AG04450 (cell line): ENCODE data around the gene SH2D3C. TPM values are rescaled to one million over a fixed set of nuclear protein-coding genes. Genes with fewer than 3 reads are reported as not detected.

Source experiments
- CTCF ChIA-PET: fragments of 300-600, 350-600 bp; formaldehyde crosslinking; extraction: SDS; loops from one replicate; lab custom pipeline; 2022; ENCODE audit warnings: antibody characterized with exemption, inconsistent platforms; lab: Charles Lee
- POLR2A ChIA-PET: fragments of 350-600 bp; formaldehyde crosslinking; extraction: SDS; loops from one replicate; lab custom pipeline; 2021; ENCODE audit warnings: antibody characterized with exemption, inconsistent platforms; lab: Yijun Ruan, JAX
- DNase-seq: peaks from one replicate; pipeline ENCODE4 v3.0.0-alpha.2; 2011; ENCODE audit warnings: low read depth, low spot score
- H3K27ac ChIP-seq: one replicate; pipeline ENCODE4 v1.5.1; 2012; ENCODE audit warnings: low read depth, low read length, control low read depth
- H3K27me3 ChIP-seq: one replicate; pipeline ENCODE4 v1.6.0; 2012; ENCODE audit warnings: low read length; ENCODE audit not compliant: control insufficient read depth, insufficient read depth
- H3K4me3 ChIP-seq: 2 replicates; pipeline ENCODE4 v1.5.1; 2011; ENCODE audit warnings: mild to moderate bottlenecking, low read depth, low read length, control low read depth
- H3K9me3 ChIP-seq: 2 replicates; pipeline ENCODE4 v1.5.1; 2012; ENCODE audit warnings: low read length; ENCODE audit not compliant: control insufficient read depth, insufficient read depth
- polyA minus RNA-seq: library from RNA; depleted of rRNA, polyadenylated mRNA; stranded (reverse); fragments of >200 nt; gene quantifications from 2 replicates; pipeline ENCODE4 v1.2.3, GENCODE V29; 2011; rRNA and poly(A)+ RNA removed
- polyA plus RNA-seq: library from polyadenylated mRNA; depleted of rRNA; stranded (reverse); fragments of >200 nt; gene quantifications from 2 replicates; pipeline ENCODE4 v1.2.3, GENCODE V29; 2011; rRNA removed
- TF ChIP-seq, protein P1 (sequence below): IDR thresholded peaks from 2 replicates; pipeline ENCODE4 v1.5.1; 2011; ENCODE audit warnings: low read depth, low read length, control low read depth, inconsistent platforms

The SH2D3C gene
- polyA plus RNA-seq (not detected in 2 replicates), polyA minus RNA-seq (not detected in 2 replicates)

- CTCF ChIA-PET: interaction anchor here (1.7 kb wide), 1 partner anchor 44 kb away, joined by 9 read pairs; the partner anchor contains the start of gene TOR2A
- peaks cover 4% of the 10 kb centered on the region for H3K27me3 ChIP-seq
- POLR2A ChIA-PET: interaction anchor here (0.7 kb wide), 1 partner anchor 36 kb away, joined by 3 read pairs; no protein-coding TSS in a partner anchor
- peak within 1 kb of the TSS; percentile 11 for H3K27ac ChIP-seq
- no peak for DNase-seq
- no peaks in the 10 kb centered on the region for H3K9me3 ChIP-seq
- H3K4me3 ChIP-seq: no peak within 1 kb of the TSS
- TF ChIP-seq, protein P1, sequence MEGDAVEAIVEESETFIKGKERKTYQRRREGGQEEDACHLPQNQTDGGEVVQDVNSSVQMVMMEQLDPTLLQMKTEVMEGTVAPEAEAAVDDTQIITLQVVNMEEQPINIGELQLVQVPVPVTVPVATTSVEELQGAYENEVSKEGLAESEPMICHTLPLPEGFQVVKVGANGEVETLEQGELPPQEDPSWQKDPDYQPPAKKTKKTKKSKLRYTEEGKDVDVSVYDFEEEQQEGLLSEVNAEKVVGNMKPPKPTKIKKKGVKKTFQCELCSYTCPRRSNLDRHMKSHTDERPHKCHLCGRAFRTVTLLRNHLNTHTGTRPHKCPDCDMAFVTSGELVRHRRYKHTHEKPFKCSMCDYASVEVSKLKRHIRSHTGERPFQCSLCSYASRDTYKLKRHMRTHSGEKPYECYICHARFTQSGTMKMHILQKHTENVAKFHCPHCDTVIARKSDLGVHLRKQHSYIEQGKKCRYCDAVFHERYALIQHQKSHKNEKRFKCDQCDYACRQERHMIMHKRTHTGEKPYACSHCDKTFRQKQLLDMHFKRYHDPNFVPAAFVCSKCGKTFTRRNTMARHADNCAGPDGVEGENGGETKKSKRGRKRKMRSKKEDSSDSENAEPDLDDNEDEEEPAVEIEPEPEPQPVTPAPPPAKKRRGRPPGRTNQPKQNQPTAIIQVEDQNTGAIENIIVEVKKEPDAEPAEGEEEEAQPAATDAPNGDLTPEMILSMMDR: no peak
These were observed at the start of gene SH2D3C for GRCh38 chr9:127778280-127779135. SH2D3C (minus strand) TSS chr9:127778666; CDS start chr9:127778627, 39 bp downstream.

DNA sequence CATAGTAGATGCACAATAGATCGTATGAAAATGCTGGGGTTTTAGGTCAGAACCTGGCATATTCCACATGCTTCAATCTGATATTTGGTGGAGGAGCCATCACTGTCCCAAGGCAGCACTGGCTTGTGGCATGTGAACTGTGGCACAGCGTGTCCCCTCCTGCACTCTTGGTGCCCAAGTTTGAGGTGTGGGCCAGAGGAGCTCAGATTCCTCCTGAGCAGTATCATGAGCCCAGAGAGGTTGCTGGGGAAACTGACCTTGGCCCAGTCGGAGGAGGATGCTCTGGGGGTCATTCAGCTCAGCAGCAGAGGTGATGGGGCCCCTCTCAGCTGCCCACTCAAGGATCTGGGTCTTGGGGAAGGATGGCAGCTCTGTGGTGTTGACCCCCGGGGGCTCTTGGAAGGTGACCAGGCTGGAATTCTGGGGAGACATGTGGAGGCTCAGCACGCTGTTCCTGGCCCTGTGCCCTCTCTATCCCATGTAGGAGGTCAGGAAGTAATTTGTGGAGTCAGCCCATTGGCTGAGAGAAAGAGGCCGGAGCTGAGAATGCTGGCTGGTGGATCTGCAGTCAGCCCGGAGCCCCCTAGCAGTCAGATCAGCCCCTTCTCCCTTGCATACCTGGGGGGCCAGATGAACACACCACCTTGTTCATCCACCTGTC lies 47.9 kb upstream of the SH2D3C start:
- Histone ChIP-seq H3K9me3 (no peaks in the 10 kb centered on the region), H3K27ac (no peak overlapping the region), H3K4me3 (no peak overlapping the region), H3K27me3 (no peaks in the 10 kb centered on the region)
- TF ChIP-seq, protein P1: no peak
- DNase-seq: no peak
- ChIA-PET CTCF (no interaction called here), POLR2A (no interaction called here)

GRCh38 chr9:127825319-127826051 lies 47.0 kb upstream of the SH2D3C start:
- Histone ChIP-seq H3K9me3 (no peaks in the 10 kb centered on the region), H3K4me3 (no peak overlapping the region), H3K27me3 (no peaks in the 10 kb centered on the region), H3K27ac (no peak overlapping the region)
- no peak for DNase-seq
- TF ChIP-seq, protein P1: 0 out of 2 replicates have a peak, but pooled peaks have one; percentile 16
- ChIA-PET POLR2A (no interaction called here), CTCF (interaction anchor here (0.5 to 1.2 kb wide), 2 partner anchors 12 to 45 kb away, joined by 4 to 7 read pairs; no protein-coding TSS in a partner anchor)

DNA sequence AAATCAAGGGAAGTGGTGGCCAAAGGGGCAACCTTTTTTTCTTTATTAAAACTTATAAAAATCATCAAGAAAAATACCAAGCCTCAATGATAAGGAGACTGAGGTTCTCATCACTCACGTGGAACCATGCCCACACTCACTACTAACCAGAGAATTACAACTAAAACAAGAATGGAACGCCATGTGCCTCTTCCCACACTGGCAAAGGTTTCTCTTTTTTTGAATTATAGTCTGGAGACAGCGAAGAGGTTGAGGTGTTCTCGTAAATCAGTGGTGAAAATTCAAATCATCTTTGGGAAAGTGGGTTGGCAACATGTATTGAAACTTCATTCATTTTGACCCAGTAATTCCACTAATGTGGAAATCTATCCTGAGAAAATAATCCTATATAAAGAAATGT lies 43.6 kb upstream of the SH2D3C start:
- no peak for DNase-seq
- ChIA-PET CTCF (no interaction called here), POLR2A (no interaction called here)
- Histone ChIP-seq H3K9me3 (no peaks in the 10 kb centered on the region), H3K4me3 (no peak overlapping the region), H3K27ac (no peak overlapping the region), H3K27me3 (no peaks in the 10 kb centered on the region)
- TF ChIP-seq, protein P1: no peak
